Neural cell (in vitro differentiated cells): ENCODE data around the gene TAAR2. TPM values are rescaled to one million over a fixed set of nuclear protein-coding genes. Genes with fewer than 3 reads are reported as not detected.
"Not testable (repeated sequence)": the region's sequence is repeated elsewhere in the genome, so short reads cannot be mapped to it uniquely, and the experiment has no call there.

ENCODE experiments used
- H2AFZ ChIP-seq: fragments of 200-600, 300-800 bp; sonication (generic), shearing (Covaris generic); 2 replicates; pipeline ENCODE4 v1.6.0; 2014; ENCODE audit warnings: low read depth, mild to moderate bottlenecking, antibody characterized with exemption, low read length, moderate library complexity
- H3F3A ChIP-seq: fragments of 200-600 bp; shearing (Covaris generic); 2 replicates; pipeline ENCODE4 v1.6.1; 2016; ENCODE audit warnings: mild to moderate bottlenecking, moderate library complexity, mixed read lengths, antibody characterized with exemption, low read length; ENCODE audit not compliant: insufficient read depth, poor library complexity, severe bottlenecking
- H3K27ac ChIP-seq: fragments of 200-600, 300-800 bp; sonication (generic), shearing (Covaris generic); 2 replicates; pipeline ENCODE4 v1.5.1; 2014; ENCODE audit warnings: mild to moderate bottlenecking, low read length, moderate library complexity
- H3K27me3 ChIP-seq: fragments of 300-800, 200-600 bp; sonication (generic), shearing (Covaris generic); 2 replicates; pipeline ENCODE4 v1.6.0; 2014; ENCODE audit warnings: mild to moderate bottlenecking, low read depth, low read length, moderate library complexity; ENCODE audit not compliant: insufficient read depth
- H3K36me3 ChIP-seq: fragments of 300-800, 200-600 bp; sonication (generic), shearing (Covaris generic); 2 replicates; pipeline ENCODE4 v1.5.1; 2014; ENCODE audit warnings: mild to moderate bottlenecking, antibody characterized with exemption, low read length, moderate library complexity; ENCODE audit not compliant: insufficient read depth
- H3K4me2 ChIP-seq: fragments of 300-800, 200-600 bp; sonication (generic), shearing (Covaris generic); 2 replicates; pipeline ENCODE4 v1.6.0; 2014; ENCODE audit warnings: mild to moderate bottlenecking, low read length
- H3K4me3 ChIP-seq: fragments of 300-800, 200-600 bp; sonication (generic), shearing (Covaris generic); 2 replicates; pipeline ENCODE4 v1.5.1; 2014; ENCODE audit warnings: mild to moderate bottlenecking, low read length, moderate library complexity
- H3K79me2 ChIP-seq: fragments of 200-600 bp; shearing (Covaris generic); replicated peaks from 2 replicates; pipeline ENCODE4 v1.6.0; 2014; ENCODE audit warnings: mild to moderate bottlenecking, low read length, moderate library complexity; ENCODE audit not compliant: insufficient read depth
- H3K9ac ChIP-seq: fragments of 300-800, 200-600 bp; sonication (generic), shearing (Covaris generic); 2 replicates; pipeline ENCODE4 v1.6.1; 2016; ENCODE audit warnings: mild to moderate bottlenecking, low read length, mixed read lengths
- H3K9me2 ChIP-seq: fragments of 200-600 bp; shearing (Covaris generic); 2 replicates; pipeline ENCODE4 v1.6.1; 2016; ENCODE audit warnings: mild to moderate bottlenecking, low read length, mixed read lengths; ENCODE audit not compliant: insufficient read depth
- H3K9me3 ChIP-seq: fragments of 200-600, 300-800 bp; sonication (generic), shearing (Covaris generic); 2 replicates; pipeline ENCODE4 v1.6.1; 2016; ENCODE audit warnings: mild to moderate bottlenecking, mixed run types, low read length, moderate library complexity, mixed read lengths
- H4K20me1 ChIP-seq: fragments of 200-600 bp; shearing (Covaris generic); 2 replicates; pipeline ENCODE4 v1.6.1; 2016; ENCODE audit warnings: mild to moderate bottlenecking, mixed run types; ENCODE audit not compliant: insufficient read depth
- EP300 ChIP-seq: fragments of 450-650 bp; conservative IDR thresholded peaks from 2 replicates; pipeline ENCODE4 v1.6.1; 2014; ENCODE audit warnings: antibody characterized with exemption, mild to moderate bottlenecking, moderate library complexity; ENCODE audit not compliant: poor library complexity, severe bottlenecking
- EZH2 ChIP-seq: fragments of 200-600, 300-800 bp; shearing (Covaris generic), sonication (generic); IDR thresholded peaks from 2 replicates; pipeline ENCODE4 v1.6.1; 2014; ENCODE audit warnings: antibody characterized with exemption, low read length, borderline replicate concordance, mild to moderate bottlenecking; ENCODE audit not compliant: insufficient read depth, poor library complexity, severe bottlenecking
- MXI1 ChIP-seq: fragments of 450-650 bp; conservative IDR thresholded peaks from 2 replicates; pipeline ENCODE4 v1.6.1; 2014; ENCODE audit warnings: antibody characterized with exemption, mild to moderate bottlenecking; ENCODE audit not compliant: poor library complexity, severe bottlenecking
- POLR2AphosphoS5 ChIP-seq: IDR thresholded peaks from 2 replicates; pipeline ENCODE4 v1.6.1; 2012
- RAD21 ChIP-seq: fragments of 450-650 bp; conservative IDR thresholded peaks from 2 replicates; pipeline ENCODE4 v1.6.1; 2014; ENCODE audit warnings: antibody characterized with exemption, mild to moderate bottlenecking, moderate library complexity
- REST ChIP-seq: IDR thresholded peaks from 2 replicates; pipeline ENCODE4 v1.6.1; 2012; ENCODE audit warnings: borderline replicate concordance
- SMC3 ChIP-seq: fragments of 450-650 bp; conservative IDR thresholded peaks from 2 replicates; pipeline ENCODE4 v1.6.1; 2014; ENCODE audit warnings: antibody characterized with exemption, mild to moderate bottlenecking, moderate library complexity; ENCODE audit not compliant: poor library complexity
- TAF1 ChIP-seq: IDR thresholded peaks from 2 replicates; pipeline ENCODE4 v1.6.1; 2012; ENCODE audit warnings: low read depth
- polyA plus RNA-seq: library from polyadenylated mRNA; depleted of rRNA; stranded (reverse); fragments of >200 nt; gene quantifications from 2 replicates; pipeline ENCODE4 v1.2.3, GENCODE V29; 2014
- TF ChIP-seq, protein P1 (sequence below): fragments of 450-650 bp; IDR thresholded peaks from 2 replicates; pipeline ENCODE4 v1.5.1; 2014; ENCODE audit warnings: antibody characterized with exemption, mild to moderate bottlenecking, moderate library complexity; ENCODE audit not compliant: poor library complexity, severe bottlenecking

TAAR2 gene
- polyA plus RNA-seq, 1 donor from 2014 or later = not detected

GRCh38 chr6:132648356-132648755 lies 24.3 kb upstream of the TAAR2 start:
- H2AFZ ChIP-seq = no peak overlapping the region
- H3K4me3 ChIP-seq = no peak overlapping the region
- no peaks in the 10 kb centered on the region for H3K36me3 ChIP-seq
- H3K9me2 ChIP-seq = no peaks in the 10 kb centered on the region
- H3K27ac ChIP-seq = no peak overlapping the region
- H3K27me3 ChIP-seq = no peaks in the 10 kb centered on the region
- no peaks in the 10 kb centered on the region for H4K20me1 ChIP-seq
- no peak overlapping the region for H3K9ac ChIP-seq
- no peaks in the 10 kb centered on the region for H3K79me2 ChIP-seq
- no peaks in the 10 kb centered on the region for H3F3A ChIP-seq
- H3K9me3 ChIP-seq = no peaks in the 10 kb centered on the region
- TF ChIP-seq RAD21 (no peak), EP300 (no peak), REST (no peak), MXI1 (no peak), SMC3 (no peak), TAF1 (no peak), EZH2 (no peak), POLR2AphosphoS5 (no peak)
- TF ChIP-seq, protein P1, sequence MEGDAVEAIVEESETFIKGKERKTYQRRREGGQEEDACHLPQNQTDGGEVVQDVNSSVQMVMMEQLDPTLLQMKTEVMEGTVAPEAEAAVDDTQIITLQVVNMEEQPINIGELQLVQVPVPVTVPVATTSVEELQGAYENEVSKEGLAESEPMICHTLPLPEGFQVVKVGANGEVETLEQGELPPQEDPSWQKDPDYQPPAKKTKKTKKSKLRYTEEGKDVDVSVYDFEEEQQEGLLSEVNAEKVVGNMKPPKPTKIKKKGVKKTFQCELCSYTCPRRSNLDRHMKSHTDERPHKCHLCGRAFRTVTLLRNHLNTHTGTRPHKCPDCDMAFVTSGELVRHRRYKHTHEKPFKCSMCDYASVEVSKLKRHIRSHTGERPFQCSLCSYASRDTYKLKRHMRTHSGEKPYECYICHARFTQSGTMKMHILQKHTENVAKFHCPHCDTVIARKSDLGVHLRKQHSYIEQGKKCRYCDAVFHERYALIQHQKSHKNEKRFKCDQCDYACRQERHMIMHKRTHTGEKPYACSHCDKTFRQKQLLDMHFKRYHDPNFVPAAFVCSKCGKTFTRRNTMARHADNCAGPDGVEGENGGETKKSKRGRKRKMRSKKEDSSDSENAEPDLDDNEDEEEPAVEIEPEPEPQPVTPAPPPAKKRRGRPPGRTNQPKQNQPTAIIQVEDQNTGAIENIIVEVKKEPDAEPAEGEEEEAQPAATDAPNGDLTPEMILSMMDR = no peak
- H3K4me2 ChIP-seq = no peak overlapping the region

- H3K79me2 ChIP-seq = no peaks in the 10 kb centered on the region
- H3F3A ChIP-seq = no peaks in the 10 kb centered on the region
- H3K27ac ChIP-seq = no peak overlapping the region
- TF ChIP-seq POLR2AphosphoS5 (no peak), EP300 (no peak), EZH2 (no peak), TAF1 (no peak), SMC3 (no peak), MXI1 (no peak), REST (no peak), RAD21 (no peak)
- TF ChIP-seq, protein P1 = no peak
- H3K27me3 ChIP-seq = no peaks in the 10 kb centered on the region
- H3K9ac ChIP-seq = no peak overlapping the region
- no peaks in the 10 kb centered on the region for H4K20me1 ChIP-seq
- H2AFZ ChIP-seq = no peak overlapping the region
- H3K9me2 ChIP-seq = no peaks in the 10 kb centered on the region
- H3K4me3 ChIP-seq = no peak overlapping the region
- H3K36me3 ChIP-seq = no peaks in the 10 kb centered on the region
- no peak overlapping the region for H3K4me2 ChIP-seq
- H3K9me3 ChIP-seq = no peaks in the 10 kb centered on the region
These were observed 19.5 kb upstream of the TAAR2 start for GRCh38 chr6:132643547-132643946.

DNA sequence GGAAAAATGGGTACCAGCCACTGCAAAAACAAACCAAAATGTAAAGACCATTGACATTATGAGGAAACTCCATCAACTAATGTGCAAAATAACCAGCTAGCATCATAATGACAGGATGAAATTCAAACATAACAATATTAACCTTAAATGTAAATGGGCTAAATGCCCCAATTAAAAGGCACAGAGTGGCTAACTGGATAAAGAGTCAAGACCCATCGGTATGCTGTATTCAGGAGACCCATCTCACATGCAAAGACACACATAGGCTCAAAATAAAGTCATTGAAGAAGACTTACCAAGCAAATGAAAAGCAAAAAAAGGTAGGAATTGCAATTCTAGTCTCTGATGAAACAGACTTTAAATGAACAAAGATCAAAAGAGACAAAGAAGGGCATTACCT lies 13.1 kb upstream of the TAAR2 start:
- H3K4me3 ChIP-seq, H3K79me2 ChIP-seq, H3K27ac ChIP-seq, H3K27me3 ChIP-seq, H3F3A ChIP-seq, H3K9ac ChIP-seq, H3K9me3 ChIP-seq, H3K4me2 ChIP-seq, H3K9me2 ChIP-seq, H3K36me3 ChIP-seq, H4K20me1 ChIP-seq, H2AFZ ChIP-seq: not testable (repeated sequence)
